ENCODE measurements around the gene QDPR.
A peak's percentile ranks its signal among the peaks of the same experiment; 100 is the strongest.
"Not testable (repeated sequence)": the region's sequence is repeated elsewhere in the genome, so short reads cannot be mapped to it uniquely, and the experiment has no call there.

The QDPR gene

DNA sequence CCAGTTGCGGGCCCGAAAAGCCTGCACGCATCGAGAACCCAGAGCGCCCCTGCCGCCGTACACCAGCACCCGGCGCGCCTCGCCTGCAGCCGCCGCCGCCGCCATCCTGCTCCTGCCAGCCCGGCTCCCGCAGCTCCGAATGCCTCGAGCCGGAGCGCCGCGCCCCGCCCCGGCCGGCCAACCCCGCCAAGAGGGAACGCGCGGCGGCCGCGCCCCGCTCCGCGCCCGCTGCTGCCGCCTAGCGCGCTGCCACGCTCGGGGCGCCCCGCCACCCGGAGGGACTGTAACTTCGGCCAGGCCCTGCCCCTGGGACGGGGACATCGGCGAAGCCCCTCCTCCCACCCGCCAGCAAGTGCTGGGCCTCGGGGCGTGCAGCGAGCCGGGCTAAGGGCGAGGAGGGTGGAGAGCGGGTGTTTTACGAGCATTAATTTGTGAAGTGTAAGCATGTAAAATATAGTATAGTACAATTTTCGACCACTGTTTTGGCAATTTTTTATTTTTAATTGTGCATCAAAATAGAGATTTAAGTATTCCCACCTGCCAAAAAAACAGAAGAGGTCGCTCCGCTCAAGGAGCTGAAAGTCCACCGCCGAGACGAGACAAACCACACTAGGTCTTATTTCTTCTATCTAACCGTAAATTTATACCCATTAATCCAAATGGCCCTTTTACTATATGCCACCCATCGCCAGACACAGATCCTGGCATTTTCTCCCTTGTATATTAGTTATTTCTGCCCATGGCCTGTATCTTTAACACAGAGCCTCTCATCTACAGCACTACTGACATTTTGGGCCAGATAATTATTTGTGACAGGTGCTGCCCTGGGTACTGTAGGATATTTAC is at the start of gene QDPR:
Gene QDPR, minus strand, starts transcription at position 141 of the 846 bp plus-strand sequence. Its CDS starts 36 bp downstream, at position 105.
- peak; percentile 71 to 76 for DNase-seq

DNA sequence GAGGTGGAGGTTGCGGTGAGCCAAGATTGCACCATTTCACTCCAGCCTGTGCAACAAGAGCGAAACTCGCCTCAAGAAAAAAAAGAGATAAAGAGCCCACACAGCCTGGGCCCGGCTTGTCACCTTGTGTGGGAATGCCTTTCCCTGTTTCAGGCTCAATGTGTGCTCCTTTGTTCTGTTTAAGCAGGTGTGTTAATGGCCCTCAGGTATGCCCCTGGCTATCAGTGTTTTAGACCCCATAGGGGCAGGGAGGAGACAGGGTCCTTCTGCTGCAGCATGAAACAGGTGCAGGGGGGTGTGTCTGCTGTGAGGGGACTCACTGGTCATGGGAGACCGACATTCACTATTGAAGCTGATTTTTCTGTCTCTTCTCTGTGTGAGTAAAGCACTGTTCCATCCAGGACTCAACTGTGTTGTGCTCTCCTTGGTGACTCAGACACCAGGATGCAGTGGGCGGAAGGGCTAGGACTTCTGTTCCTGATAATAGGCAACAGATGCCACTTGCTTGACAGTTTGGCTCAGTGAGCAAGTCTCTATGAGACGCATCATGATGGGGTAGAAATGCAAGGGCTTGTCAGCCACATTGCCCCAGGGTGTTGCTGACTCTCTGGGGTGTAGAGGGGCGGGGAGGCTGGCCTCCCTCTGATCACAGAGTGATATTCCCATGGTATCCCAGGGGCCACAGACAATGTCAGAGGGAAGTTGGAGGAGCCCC is 49.5 kb upstream of the QDPR start:
- peak; percentile 67 to 75 for DNase-seq

DNA sequence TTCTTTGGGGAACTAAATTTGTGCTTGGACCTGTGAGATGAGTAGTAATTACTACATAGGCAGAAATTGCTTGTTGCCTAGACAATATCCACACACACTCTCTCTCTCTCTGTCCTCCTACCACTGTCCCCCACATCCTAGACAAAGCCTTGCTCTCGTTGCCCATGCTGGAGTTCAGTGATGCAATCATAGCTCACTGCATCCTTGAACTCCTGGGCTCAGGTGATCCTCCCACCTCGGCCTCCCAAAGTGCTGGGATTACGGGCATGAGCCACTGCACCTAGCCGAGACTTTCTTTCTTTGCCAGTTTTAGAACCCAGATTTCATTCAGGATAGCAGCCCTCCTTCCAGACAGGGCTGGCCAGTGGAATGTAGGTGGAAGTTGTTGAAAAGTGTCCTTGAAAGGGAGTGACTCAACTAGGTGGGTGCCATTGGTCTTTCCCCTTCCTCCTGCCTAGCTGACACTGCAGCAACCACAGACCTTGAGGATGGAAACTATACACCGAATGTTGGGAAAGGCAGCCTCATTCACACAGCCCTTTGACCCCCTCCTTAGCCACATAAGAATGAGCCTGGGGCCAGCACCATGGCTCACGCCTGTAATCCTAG is 48.3 kb upstream of the QDPR start:
- no peak for DNase-seq

DNA sequence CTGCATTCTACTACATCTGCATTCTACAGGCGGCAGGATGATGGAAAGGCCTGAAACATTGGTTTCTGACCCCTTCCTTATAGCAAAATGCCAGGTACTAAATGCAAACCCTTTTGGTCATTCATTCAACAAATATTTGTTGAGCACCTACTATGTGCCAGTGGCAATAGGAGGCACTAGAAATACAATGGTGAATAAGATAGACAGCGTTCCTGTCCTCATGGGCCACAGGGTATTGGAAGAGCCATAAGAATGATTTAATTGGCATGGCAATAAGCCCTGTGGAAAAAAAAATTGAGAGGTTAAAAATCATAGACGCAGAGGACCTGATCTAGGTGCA is 47.8 kb upstream of the QDPR start:
- DNase-seq: no peak

DNA sequence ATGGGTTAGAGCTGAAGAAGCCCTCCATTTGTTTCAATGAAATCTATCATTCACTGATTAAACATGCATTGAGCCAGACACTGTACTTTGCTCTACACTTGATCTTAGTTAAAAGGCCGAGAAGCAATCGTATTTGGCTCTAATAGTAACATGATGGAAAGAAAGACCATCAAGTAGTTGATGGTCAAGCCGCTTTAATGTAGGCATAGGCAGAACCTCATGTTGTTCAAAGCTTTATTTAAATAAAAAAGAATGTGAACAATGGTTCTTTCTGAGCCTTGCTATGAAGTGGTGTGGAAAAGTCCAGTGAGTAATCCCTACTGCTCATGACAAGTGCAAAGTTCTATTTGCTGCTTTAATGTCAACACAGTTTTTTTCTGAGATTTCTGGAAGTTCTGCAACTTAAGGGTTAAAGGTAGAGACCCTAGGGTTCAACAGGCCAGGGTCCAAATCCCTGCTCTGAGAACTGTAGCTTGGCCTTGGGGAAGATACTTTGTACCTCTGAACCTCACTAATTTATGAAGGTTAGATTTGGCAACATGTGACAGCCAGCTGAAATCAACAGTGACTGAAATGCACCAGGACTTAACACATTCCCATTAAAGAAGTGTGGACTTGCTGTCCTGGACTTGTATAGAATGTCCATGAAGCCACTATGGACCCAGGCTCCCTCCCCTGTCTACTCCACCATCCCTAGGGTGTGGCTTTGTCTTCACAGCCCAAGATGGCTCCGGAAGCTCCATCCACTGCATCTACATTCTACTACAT is 47.2 kb upstream of the QDPR start:
- no peak for DNase-seq

DNA sequence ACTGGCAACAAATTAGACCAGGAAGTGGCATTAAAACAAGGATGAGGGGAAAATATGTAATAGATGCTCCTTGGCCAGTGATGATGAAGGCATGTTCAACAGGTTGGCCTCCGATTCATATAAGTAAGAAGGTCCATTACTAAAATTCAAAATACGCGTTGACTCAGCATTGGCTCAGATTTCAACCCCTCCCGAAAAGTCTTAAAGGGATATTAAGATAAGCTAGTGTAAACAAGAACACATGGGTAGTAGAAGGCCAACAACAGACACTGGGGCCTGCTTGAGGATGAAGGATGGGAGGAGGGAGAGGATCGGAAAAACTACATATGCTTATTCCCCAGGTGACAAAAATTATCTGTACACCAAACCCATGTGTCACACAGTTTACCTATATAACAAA is 46.0 kb upstream of the QDPR start:
- DNase-seq: no peak

DNA sequence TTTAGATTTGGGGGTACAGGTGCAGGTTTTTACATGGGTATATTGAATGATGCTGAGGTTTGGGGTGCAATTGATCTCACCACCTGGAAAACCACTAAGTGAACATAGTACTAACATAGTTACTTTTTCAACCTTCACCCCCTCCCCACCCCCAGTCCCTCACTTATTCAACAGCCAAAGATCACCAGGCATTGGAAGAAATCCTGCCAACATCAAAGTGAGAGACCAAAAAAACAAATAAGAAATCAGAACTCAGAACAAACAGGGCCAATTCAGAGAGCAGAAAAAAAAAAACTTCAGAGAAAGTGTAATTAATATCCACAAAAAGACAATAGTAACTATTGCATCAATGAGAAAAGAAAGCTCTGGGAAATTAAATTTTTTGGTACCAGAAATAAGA is 44.6 kb upstream of the QDPR start:
- DNase-seq: no peak

DNA sequence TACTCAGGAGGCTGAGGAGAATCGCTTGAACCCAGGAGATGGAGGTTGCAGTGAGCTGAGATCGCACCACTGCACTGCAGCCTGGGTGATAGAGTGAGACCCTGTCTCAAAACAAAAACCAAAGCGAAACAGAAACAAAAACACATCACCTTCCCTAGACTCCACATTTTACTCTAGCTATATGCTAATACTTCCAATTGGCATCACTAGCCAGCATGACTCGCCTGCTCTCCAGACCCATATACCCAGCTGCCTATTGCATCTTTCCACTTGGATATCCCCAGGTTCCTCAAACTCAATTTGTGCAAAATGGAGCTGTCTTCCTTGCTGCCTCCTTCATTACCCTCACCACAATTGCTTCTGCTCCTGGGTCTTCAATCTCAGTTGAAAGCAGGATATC is 42.7 kb upstream of the QDPR start:
- DNase-seq: no peak

DNA sequence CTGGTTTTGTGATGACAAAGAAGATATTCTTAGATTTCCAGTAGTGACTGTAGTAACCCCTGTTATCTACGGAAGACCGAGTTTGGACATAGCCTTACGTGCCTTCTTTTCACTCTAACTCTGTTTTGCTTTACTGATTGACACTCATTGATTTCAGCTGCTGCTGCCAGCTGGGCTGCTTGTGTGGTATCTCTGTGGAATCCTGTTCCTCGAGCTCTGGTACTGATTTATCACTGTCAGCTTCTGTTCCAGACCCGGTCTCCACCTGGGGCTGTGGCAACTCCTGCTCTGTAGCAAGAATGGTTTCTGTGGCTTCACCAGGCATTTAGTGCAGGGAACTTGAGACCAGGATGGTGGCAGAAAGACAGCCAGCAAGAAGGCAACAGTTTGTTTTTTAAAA is 40.5 kb upstream of the QDPR start:
- DNase-seq: no peak

DNA sequence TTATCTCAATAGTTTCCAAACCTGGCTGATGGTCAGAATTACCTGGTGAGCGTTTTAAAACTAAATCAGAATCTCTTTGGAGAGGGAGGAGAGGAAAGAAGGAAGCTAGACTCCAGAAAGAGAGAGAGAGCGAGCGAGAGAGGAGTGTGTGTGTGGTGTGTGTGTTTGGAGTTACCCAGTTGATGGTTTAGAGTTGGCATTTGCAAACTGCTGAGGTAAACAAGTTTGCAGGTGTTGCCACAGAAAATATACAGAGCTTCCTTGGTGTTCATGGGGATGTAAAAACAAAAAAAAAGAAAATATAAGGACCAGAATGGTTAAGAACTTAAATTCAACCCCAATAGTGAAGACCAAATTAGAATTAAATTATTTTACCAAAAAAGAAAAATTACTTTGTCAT is 38.7 kb upstream of the QDPR start:
- no peak for DNase-seq

DNA sequence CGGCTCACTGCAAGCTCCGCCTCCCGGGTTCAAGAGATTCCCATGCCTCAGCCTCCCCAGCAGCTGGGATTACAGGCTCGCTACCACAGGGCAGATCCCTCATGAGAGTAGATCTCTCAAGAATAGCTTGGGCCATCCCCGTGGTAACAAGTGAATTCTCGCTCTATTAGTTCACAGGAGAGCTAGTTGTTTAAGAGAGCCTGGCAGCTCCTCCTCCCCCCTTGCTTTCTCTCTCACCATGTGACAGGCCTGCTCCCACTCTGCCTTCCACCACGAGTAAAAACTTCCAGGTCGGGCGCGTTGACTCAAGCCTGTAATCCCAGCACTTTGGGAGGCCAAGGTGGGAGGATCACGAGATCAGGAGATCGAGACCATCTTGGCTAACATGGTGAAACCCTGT is 34.8 kb upstream of the QDPR start:
- DNase-seq: no peak

DNA sequence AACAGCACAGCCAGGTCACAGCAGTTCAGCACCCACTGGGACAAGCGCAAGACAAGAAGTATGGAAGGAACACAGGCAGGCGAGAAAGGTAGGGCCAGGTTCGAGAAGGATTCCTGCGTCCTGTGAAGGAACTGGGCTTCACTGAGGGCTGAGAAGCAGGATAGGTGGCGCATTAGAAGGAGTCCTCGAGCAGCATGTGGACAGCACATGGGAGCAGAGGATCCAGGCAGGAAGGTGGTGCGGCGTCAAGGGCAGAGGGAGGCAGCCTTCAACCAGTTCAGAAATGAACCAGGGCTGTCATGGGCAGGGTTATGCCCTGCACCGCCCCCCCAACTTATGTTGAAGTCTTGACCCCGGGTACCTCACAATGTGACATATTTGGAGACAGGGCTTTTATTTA is 34.3 kb upstream of the QDPR start:
- DNase-seq: no peak

DNA sequence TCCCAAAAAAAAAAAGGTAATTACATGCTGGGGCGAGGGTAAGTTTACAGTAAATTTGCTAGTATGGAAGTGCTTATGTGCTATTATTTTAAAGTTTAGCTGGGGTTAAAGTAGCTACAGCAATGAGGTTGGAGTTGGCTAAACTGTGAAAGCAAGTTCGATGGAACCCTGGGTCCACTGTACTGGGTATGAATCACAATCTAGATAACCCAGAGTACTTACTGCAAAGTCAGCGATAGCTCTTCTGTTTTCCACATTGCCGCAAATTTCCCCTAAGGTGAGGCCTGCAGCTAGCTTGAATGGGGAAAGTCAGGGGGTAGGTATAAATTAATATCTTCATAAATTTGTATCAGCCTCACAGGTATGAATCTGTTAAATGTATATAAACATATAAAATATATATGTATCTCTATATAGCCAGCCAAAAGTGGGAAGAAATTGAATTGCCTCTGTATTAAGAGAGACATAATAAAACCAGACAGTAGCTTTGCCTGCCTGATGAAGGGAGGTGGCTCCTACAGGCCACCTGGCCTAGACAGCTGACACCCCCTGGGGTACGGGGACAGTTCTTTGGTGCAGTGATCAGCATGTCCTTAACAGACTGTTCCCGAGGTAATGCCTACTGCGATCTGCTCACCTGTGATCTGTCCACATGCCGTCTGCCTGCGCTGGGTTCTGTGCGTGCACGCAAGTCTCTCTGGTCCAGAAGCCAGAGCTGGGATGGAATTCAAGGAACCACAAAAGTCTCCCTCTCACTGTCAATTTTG is 33.7 kb upstream of the QDPR start:
- no peak for DNase-seq

DNA sequence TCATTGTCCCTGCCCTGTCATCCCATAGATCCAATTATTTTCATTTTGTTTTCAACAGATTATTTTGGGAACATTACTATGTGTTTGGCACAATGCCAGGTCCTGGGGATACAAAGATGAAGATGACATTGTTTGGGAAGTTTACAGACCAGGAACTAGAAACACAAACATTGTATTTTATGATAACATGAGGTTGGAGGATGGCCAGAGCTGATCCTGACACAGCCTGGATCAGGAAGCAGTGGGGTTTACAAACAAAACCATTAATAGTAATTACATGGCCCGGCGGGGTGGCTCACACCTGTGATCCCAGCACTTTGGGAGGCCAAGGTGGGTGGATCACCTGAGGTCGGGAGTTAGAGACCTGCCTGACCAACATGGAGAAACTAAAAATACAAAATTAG is 32.9 kb upstream of the QDPR start:
- no peak for DNase-seq

DNA sequence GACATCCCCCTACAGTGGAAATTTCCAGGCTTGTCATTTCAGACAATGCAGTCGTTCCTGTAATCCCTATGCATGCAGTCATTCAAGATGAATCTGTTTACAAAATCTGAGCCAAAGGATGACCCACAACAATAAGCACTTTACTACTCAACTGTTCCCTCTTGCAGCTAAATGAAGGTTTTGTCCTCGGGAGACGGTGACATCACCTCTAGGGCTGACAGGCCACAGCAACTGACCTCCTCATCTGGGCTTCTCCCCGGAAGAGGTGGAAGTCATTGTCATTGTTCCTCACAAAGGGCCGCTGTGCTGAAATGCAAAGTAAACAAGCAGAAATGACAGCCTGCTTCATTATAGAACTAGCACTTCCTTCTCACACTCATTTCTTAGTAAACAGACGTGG is 32.3 kb upstream of the QDPR start:
- DNase-seq: peak; percentile 62 to 77

DNA sequence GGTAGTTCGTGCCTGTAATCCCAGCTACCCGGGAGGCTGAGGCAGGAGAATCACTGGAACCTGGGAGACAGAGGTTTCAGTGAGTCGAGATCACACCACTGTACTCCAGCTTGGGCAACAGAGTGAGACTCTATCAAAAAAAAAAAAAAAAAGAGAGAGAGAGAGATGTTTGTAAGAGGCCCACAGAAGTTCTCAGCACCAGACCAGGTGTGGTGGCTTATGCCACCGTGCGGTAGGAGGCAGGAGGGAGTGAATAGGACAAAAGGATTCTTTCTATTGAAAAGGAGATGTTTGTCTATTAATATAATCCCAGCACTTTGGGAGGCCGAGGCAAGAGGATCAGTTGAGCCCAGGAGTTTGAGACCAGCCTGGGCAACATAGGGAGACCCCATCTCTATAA is 25.2 kb upstream of the QDPR start:
- DNase-seq: not testable (repeated sequence)

DNA sequence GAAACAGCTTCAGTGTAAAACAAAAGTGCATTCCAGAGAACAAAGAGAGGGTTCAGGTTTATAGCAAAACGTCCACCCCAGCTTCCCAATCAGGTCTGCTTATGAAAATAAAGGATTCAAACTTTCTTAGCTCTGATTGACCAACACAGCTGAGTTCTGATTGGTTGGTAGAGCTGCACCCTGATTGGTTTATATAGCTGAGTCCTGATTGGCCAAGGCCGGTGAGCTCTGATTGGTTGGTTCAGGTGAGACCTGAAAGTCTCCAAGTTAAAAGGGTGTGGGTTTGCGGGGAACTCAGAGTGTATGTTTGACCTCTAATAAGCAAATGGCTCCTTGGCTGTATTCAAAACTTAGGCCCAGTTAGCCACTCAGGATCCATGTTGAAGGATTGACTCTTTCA is 24.0 kb upstream of the QDPR start:
- no peak for DNase-seq

DNA sequence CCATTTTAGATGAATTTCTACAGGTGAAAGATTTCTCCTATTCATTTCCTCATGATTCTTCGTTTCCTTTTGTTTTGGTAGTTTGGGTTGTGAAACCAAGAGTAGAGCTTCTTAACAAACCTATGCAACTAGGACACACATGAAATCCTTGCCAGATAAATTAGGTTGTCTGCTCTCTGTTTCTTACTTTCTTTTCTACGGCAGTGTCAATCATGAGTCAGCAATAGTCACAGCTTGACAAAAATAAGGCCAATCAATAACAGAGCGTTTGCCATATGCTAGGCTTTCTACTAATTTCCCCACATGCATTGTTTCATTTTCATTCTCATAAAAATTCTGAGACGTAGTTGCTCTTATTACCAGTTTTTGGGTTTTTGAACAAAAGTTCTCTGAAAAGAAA is 23.4 kb upstream of the QDPR start:
- no peak for DNase-seq

DNA sequence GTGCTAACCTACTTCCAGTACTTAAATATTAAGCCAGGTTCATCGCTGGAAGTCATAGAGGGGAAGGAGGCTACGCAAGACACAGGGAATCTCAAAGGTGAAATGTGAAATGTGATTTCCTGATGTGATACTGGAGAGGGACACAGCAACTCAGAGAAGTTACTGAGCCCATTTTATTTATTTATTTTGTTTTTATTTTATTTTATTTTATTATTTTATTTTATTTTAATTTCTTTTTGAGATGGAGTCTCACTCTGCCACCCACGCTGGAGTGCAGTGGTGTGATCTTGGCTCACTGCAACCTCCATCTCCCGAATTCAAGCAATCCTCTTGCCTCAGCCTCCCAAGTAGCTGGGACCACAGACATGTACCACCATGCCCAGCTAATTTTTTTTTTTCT is 22.8 kb upstream of the QDPR start:
- DNase-seq: no peak

DNA sequence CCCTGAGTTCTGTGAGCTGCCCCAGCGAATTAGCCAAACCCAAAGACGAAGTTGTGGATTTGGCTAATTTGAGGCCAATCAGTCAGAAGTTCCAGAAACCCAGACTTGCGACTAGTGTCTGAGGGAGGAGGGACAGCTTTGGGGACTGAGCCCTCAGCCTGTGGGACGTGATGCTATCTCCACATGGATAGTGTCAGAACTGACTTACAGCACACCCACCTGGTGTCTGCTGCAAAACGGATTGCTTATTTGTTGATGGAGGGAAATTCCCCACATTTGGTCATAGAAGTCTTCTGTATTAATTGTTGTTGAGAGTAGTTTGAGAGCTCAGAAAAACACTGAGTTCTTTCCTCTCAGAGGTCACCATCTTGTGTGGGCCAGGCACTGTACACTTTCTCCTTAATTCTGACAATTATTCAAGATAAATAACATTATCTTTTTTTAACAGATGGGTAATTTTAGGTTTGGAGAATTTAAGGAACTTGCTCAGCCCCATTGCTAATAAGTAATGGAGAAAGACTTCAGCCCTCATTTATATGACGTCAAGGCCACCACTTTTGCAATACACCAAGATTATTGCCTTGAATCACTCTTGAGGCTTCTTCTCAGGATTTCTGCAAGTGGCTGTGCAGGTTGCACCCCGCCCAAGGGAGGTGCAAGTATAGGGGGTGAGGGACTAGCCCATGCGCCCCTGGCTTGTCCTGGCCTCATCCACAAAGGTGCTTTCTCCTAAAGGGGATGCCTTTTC is 19.8 kb upstream of the QDPR start:
- DNase-seq: peak; percentile 69 to 90

DNA sequence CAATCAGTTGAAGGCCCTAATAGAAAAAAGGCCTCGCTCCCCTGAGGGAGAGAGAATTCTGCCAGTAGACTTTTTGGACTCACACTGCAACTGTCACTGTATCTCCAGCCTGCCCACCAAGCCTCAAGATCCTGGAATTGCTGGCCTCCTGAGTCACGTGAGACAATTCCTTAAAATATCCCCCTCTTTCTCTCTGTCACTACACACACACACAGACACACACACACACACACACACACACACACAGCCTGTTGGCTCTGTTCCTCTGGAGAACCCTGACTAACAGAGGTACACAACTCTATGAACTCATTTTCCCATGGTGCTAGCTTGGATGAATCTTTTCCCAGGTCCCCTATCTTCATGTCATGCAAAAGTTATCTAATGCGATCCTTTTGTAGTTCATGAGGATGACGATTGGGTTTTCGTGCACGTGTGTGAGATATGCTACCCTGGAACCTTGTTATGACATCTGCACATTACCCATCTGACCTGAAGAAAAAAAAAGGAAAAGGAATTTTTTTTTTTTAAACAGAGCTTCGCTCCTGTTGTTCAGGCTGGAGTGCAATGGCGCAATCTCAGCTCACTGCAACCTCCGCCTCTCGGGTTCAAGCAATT is 16.8 kb upstream of the QDPR start:
- no peak for DNase-seq

Data from inflammatory macrophage treated with lipopolysaccharide for 1 hour (primary cell).